ENCODE measurements around the gene DFFB.

GRCh38 chr1:3856923-3857790 is at the start of gene DFFB, which contains the start of gene CEP104:
- TF ChIP-seq POLR2A (IDR thresholded peaks at IDR 0.05), result peak in 3 of 4 donors; percentile 30 to 76 (median 61)
- peak in 4 of 6 experiments; percentile 16 to 84 (median 36) for TF ChIP-seq CTCF (IDR thresholded peaks at IDR 0.05)

Data from esophagus squamous epithelium (tissue), 4 donors.